ENCODE results near the gene SHQ1.

Gene SHQ1

DNA sequence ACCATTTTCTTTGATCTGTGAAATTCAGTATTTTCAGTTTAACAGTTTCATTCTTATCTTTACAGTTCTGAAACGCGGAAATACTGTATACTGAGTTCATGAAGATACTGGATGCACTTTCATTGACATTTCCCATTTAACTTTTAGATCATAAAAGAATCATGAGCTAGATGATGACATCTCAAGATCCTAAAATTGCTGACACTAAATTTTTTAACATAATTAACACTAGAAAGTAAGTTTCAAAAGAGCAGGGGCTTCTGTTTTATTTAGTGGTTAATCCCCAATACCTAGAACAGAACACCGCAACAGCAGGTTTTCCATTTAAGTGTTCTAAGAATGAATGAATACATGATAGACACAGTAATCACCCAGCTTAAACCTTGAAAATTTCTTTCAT is 54.2 kb downstream of the SHQ1 start:
- ChIA-PET CTCF (no interaction called here), POLR2A (no interaction called here)
- no peak overlapping the region for H3K4me3 ChIP-seq (ENCODE audit: low read depth, low read length)
- no peak overlapping the region for H3K27ac ChIP-seq (ENCODE audit: extremely low read depth, low read depth, low read length)
- TF ChIP-seq GLIS2 (tag by site-specific recombination; IDR thresholded peaks at IDR 0.05) (no peak), WT1 (tag by site-specific recombination; IDR thresholded peaks at IDR 0.05) (no peak), ZNF580 (tag by site-specific recombination; IDR thresholded peaks at IDR 0.05) (no peak), ZNF521 (tag by site-specific recombination; IDR thresholded peaks at IDR 0.05) (no peak), ZNF19 (tag by site-specific recombination; IDR thresholded peaks at IDR 0.05; ENCODE audit: low read depth) (no peak), ZNF155 (tag by site-specific recombination; IDR thresholded peaks at IDR 0.05) (no peak), TRIM28 (IDR thresholded peaks at IDR 0.05; ENCODE audit: borderline replicate concordance, low read length) (no peak), ZNF837 (tag by site-specific recombination; IDR thresholded peaks at IDR 0.05) (no peak), YY1 (tag by site-specific recombination; IDR thresholded peaks at IDR 0.05) (no peak), ZNF223 (tag by site-specific recombination; IDR thresholded peaks at IDR 0.05) (no peak), ZNF221 (tag by site-specific recombination; IDR thresholded peaks at IDR 0.05; ENCODE audit: borderline replicate concordance) (no peak), ZNF280D (tag by site-specific recombination; IDR thresholded peaks at IDR 0.05) (no peak), ZBTB17 (tag by site-specific recombination; IDR thresholded peaks at IDR 0.05) (no peak), ZNF426 (tag by site-specific recombination; IDR thresholded peaks at IDR 0.05) (no peak)
- H3K36me3 ChIP-seq (ENCODE audit: control insufficient read depth in 2 of 2, insufficient read depth in 1 of 2, low read length in 2 of 2), result peaks cover 0 to 10% of the 10 kb centered on the region in 2 experiments; a peak in 1 of 3 replicates
- peaks cover 6% of the 10 kb centered on the region; the same call in 1 of the 2 replicates for H3K4me1 ChIP-seq (ENCODE audit: control insufficient read depth, insufficient read depth, low read length)
- no peaks in the 10 kb centered on the region for H3K9me3 ChIP-seq (ENCODE audit: control insufficient read depth, insufficient read depth, low read depth, low read length)

- H3K4me1 ChIP-seq (ENCODE audit: control insufficient read depth, insufficient read depth, low read length), result no peaks in the 10 kb centered on the region
- peaks cover 0 to 9% of the 10 kb centered on the region in 2 experiments; a peak in 1 of 3 replicates for H3K36me3 ChIP-seq (ENCODE audit: control insufficient read depth in 2 of 2, insufficient read depth in 1 of 2, low read length in 2 of 2)
- H3K27ac ChIP-seq (ENCODE audit: extremely low read depth, low read depth, low read length), result no peak overlapping the region
- ChIA-PET CTCF (interaction anchor here (1.0 kb wide), 1 partner anchor 126 kb away, joined by 3 read pairs; no protein-coding TSS in a partner anchor), POLR2A (no interaction called here)
- H3K4me3 ChIP-seq (ENCODE audit: low read depth, low read length), result no peak overlapping the region
- no peaks in the 10 kb centered on the region for H3K9me3 ChIP-seq (ENCODE audit: control insufficient read depth, insufficient read depth, low read depth, low read length)
- TF ChIP-seq ZNF175 (tag by site-specific recombination; IDR thresholded peaks at IDR 0.05) (no peak), ZBTB7A (tag by site-specific recombination; IDR thresholded peaks at IDR 0.05; ENCODE audit: low read depth) (no peak), PRDM1 (tag by site-specific recombination; IDR thresholded peaks at IDR 0.05) (no peak), ZNF394 (tag by site-specific recombination; IDR thresholded peaks at IDR 0.05; ENCODE audit: borderline replicate concordance) (no peak), SP3 (tag by site-specific recombination; IDR thresholded peaks at IDR 0.05) (no peak), ZNF501 (tag by site-specific recombination; IDR thresholded peaks at IDR 0.05) (no peak), FEZF1 (tag by site-specific recombination; IDR thresholded peaks at IDR 0.05) (peak; percentile 58), ZNF610 (tag by site-specific recombination; IDR thresholded peaks at IDR 0.05; ENCODE audit: borderline replicate concordance) (no peak), MZF1 (tag by site-specific recombination; IDR thresholded peaks at IDR 0.05; ENCODE audit: borderline replicate concordance) (no peak), MYNN (tag by site-specific recombination; IDR thresholded peaks at IDR 0.05; ENCODE audit: borderline replicate concordance) (no peak), ATF2 (tag by site-specific recombination; IDR thresholded peaks at IDR 0.05; ENCODE audit: low read depth) (no peak), ZNF629 (tag by site-specific recombination; IDR thresholded peaks at IDR 0.05) (peak; percentile 37; the same call in 1 of the 2 replicates), ZNF776 (tag by site-specific recombination; IDR thresholded peaks at IDR 0.05; ENCODE audit: borderline replicate concordance) (no peak), ZBTB17 (tag by site-specific recombination; IDR thresholded peaks at IDR 0.05) (peak; percentile 22; the same call in 1 of the 2 replicates), ZNF558 (tag by site-specific recombination; IDR thresholded peaks at IDR 0.05) (0 out of 2 replicates have a peak, but pooled peaks have one; percentile 29), ZNF707 (tag by site-specific recombination; IDR thresholded peaks at IDR 0.05) (no peak), ZNF132 (tag by site-specific recombination; IDR thresholded peaks at IDR 0.05; ENCODE audit: borderline replicate concordance) (no peak), ZNF266 (tag by site-specific recombination; IDR thresholded peaks at IDR 0.05; ENCODE audit: low read depth) (no peak)
- TF ChIP-seq, protein P1, sequence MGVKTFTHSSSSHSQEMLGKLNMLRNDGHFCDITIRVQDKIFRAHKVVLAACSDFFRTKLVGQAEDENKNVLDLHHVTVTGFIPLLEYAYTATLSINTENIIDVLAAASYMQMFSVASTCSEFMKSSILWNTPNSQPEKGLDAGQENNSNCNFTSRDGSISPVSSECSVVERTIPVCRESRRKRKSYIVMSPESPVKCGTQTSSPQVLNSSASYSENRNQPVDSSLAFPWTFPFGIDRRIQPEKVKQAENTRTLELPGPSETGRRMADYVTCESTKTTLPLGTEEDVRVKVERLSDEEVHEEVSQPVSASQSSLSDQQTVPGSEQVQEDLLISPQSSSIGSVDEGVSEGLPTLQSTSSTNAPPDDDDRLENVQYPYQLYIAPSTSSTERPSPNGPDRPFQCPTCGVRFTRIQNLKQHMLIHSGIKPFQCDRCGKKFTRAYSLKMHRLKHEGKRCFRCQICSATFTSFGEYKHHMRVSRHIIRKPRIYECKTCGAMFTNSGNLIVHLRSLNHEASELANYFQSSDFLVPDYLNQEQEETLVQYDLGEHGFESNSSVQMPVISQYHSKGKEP (tag by site-specific recombination; IDR thresholded peaks at IDR 0.05), result no peak
Measured at GRCh38 chr3:72791161-72791560, 57.1 kb downstream of the SHQ1 start.

Data from HEK293 (cell line).